HG02870 (cell line): ENCODE results near the gene S100A6.
"Not testable (repeated sequence)": the region's sequence is repeated elsewhere in the genome, so short reads cannot be mapped to it uniquely, and the experiment has no call there.

Experiments
- ATAC-seq: cut with Tn5 transposase; IDR thresholded peaks from one replicate; pipeline ENCODE4 v1.9.1; 2021; ENCODE audit warnings: mild to moderate bottlenecking, moderate library complexity; ENCODE audit not compliant: unreplicated experiment

Gene S100A6

GRCh38 chr1:153535242-153536011 lies at the start of gene S100A6:
Gene S100A6 (minus strand): TSS chr1:153535991. CDS start chr1:153535339, 652 bp downstream.
- ATAC-seq, result peak; percentile 20

DNA sequence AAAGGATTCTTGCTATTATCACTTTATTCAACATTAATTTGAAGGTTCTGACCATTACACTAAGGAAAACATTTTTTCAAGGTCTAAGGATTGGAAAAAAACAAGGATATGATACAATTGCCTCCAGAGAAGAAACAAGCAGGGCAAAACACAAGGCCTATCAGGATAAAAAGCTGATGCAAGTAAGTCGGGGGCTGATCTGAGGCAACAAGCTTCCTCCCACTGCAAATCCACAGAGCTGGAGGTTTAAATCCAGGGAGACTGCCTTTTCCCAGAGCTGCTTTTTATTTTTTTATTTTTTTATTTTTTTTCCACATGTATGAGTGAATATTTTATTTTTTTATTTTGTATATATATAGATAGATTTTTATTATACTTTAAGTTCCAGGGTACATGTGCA lies 49.2 kb upstream of the S100A6 start:
- no peak for ATAC-seq

GRCh38 chr1:153583976-153584375 lies 48.2 kb upstream of the S100A6 start:
- ATAC-seq, result no peak

GRCh38 chr1:153583514-153583913 lies 47.7 kb upstream of the S100A6 start:
- not testable (repeated sequence) for ATAC-seq

- ATAC-seq, result not testable (repeated sequence)
Observed at GRCh38 chr1:153582836-153583235, 47.0 kb upstream of the S100A6 start.

- ATAC-seq, result no peak
Observed at GRCh38 chr1:153578936-153579335, 43.1 kb upstream of the S100A6 start.

DNA sequence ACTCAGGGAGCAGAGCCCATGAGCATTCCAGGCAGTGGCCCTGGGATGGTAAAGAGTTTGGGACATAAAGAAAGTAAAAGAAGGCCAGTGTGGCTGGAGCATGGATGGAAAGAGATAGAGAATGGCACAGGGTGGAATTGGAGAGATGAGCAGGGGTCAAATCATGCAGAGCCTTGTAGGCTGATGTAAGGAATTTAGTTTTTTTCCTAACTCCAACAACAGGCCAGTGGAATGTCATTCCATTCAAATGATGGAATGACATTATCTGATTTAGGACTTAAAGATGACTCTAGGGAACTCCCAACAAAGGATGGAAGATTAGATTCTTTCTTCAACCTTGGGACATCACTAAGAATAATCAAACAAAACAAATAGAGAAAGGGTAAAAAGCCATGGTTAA lies 42.7 kb upstream of the S100A6 start:
- no peak for ATAC-seq

DNA sequence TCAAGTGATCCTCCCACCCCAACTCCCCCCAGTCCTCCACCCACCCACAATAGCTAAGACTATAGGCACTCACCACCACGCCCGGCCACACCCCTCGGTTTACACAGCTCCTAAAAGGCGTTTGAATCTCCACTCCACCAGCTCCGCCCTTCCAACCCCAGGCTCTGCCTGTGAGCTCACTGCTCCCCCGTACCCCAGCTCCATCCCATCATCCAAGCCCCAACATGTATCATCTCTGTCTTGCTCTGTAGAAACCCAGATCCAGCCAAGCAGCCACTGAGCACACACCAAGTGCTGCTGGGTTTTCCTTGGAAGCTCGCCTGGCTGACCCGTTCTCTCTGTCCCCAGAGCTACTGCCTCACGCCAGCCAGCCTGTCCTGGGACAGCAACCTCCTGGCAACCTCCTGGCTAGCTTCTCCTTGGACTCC lies 41.8 kb upstream of the S100A6 start:
- no peak for ATAC-seq

DNA sequence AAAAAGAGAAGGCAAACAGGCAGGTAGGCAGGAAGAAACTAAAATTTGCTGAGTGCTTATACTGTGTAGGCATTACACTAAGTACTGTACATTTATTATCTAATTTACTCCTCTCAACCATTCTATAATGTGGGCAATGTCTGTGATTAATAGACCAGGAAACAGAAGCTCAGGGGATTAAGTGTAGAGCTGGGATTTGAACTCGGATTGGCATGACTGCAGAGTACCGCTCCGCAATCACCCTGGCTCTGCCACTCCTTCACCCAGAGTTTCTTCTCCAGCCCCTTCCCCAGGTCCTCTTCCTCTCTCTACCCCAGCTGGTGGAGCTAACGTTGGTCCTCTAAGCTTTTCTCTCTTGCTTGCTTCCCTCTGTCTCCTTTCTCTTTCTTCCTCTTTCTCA lies 41.3 kb upstream of the S100A6 start:
- ATAC-seq, result no peak

DNA sequence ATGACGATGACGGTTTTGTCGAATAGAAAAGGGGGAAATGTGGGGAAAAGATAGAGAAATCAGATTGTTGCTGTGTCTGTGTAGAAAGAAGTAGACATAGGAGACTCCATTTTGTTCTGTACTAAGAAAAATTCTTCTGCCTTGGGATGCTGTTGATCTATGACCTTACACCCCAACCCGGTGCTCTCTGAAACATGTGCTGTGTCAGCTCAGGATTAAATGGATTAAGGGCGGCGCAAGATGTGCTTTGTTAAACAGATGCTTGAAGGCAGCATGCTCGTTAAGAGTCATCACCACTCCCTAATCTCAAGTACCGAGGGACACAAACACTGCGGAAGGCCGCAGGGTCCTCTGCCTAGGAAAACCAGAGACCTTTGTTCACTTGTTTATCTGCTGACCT lies 39.7 kb upstream of the S100A6 start:
- ATAC-seq, result not testable (repeated sequence)

- not testable (repeated sequence) for ATAC-seq
Observed at GRCh38 chr1:153575081-153575491, 39.3 kb upstream of the S100A6 start.

DNA sequence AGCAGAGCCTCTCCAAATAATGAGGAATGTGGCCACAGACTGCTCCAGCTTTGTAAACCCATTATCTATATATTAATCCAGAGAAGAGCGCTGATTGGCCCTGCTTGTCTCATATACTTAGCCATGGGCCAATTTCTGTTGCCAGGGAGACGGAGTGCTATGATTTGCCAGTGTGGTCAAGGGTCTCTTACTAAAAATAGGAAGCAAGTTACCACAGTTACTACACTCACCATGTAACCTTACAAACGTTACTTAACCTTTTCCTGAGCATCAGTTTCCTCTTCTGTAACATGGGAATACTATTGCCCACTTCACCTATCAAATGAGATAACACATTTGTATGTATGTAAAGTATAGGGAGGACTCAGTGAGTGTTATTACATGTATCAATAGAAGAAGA lies 37.6 kb upstream of the S100A6 start:
- no peak for ATAC-seq

DNA sequence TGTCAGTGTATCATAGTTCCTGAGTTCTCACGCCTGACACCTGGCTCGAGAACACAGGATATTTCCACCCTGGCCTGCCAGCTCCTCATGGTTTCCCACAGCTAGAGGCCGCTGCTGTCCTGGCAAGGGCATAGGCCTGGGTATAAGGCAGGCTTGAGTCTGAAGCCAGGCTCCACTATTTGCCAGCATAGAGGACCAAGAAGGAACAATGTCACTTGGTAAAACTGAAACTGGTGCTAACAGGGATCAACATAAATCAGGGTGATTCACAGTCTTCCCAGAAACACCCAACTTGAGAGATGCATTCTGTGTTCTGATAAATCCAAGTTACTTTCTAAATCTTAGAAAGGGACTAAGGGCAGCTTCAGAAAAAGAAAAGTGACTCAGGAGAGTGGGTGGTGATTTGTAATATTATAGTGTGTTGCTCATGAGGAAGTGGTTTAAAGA lies 36.8 kb upstream of the S100A6 start:
- ATAC-seq, result no peak

- ATAC-seq, result no peak
Observed at GRCh38 chr1:153571706-153572105, 35.9 kb upstream of the S100A6 start.

DNA sequence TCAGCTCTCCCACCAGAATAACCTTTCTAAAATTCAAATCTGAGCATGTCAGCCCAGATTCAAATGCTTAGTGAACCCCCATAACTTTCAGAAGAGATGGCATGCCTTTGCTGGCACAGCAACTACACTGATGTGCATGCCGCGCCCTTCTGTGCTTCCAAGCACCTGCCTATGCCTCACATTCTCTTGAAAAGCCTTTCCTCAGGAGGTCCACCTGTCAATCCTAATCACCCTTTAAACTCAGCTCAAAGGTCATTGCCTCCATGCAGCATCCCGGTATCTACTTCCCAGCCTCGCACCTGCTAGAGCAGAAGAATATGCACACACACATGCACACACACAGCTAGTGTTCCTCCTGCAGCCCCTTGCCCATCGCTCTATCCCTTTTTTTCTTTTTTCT lies 35.1 kb upstream of the S100A6 start:
- ATAC-seq, result no peak

DNA sequence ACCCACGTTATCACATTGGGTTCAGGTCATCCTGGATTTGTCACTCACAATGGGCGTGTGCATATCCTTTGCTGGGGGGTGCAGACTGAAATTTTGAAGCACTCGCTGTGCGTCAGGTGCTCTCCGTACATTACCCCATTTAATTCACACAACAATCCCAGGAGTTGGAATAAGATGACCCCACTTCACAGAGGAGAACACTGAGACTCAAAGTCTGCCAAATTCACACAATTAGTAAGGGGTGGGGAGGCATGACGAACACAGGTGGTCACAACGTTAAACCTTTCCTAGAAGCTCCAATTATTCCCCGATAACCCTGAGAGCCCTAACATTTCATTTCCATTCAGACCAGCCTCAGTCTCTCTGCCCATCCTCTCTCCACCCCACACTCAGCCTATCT lies 33.7 kb upstream of the S100A6 start:
- no peak for ATAC-seq

DNA sequence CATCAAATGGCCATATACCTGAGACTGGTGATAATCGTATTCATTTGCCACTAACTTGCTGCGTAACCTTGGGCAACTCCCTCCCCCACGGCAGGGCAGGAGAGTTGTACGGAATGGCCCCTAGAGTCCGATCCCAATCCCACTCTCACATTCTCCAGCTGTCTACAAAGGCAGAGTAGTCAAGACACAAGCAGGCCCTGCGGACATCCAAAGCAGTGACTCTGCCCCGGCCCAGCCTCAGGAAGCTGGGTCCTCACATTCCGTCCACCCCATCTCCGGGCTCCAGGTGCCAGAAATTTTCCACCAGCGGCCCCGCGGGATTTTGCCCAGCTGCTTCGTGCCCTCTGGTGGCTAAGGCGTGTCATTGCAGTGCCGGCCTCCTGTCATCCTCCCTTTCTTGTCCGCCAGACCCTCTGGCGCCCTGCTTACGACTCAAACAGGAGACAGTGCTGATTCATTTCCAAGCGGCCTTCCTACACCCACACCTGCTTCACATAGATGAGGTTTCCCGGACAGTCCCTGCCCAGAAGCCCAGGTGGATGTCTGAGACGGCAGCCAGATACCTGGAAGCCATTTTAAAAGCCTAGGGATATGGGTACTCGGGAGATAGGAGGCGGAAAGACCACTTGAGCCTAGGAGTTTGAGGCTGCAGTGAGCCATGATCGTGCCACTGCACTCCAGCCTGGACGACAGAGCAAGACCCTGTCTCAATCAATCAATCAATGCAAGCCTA lies 32.7 kb upstream of the S100A6 start:
- no peak for ATAC-seq

DNA sequence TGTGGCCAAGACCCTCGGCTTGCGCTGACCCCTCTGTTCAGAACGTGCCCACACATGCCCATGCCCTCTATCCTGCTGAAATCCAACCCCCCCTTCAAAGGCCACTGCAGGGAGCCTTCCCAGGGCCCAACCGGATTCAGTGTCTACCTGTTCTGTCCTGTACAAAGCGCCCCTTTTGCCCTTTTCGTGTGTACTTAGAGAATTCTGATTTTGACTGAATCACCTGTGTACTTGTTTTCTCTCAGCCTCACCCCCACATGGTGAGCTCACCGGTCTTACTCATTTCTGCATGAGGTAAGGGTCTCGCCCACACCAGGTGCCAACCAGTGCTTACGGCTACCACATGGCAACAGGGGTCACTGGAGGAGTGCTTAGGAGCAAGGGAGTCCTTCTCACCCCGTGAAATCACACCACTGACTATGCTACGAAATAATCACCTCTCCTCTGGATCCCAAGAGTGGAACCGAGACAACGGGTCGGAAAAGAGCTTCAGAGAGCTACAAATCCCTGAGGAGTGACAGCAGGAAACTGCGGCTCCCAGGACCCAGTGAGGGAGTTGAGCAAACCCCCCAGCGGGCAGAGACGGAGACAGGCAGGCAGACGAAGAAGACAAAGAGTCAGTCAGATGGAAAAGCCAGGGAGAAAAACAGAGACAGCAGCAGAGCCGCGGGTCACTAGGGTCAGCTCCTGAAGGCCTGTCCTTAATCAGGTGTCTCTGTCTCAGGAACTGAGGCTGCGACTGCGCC lies 32.0 kb upstream of the S100A6 start:
- no peak for ATAC-seq

DNA sequence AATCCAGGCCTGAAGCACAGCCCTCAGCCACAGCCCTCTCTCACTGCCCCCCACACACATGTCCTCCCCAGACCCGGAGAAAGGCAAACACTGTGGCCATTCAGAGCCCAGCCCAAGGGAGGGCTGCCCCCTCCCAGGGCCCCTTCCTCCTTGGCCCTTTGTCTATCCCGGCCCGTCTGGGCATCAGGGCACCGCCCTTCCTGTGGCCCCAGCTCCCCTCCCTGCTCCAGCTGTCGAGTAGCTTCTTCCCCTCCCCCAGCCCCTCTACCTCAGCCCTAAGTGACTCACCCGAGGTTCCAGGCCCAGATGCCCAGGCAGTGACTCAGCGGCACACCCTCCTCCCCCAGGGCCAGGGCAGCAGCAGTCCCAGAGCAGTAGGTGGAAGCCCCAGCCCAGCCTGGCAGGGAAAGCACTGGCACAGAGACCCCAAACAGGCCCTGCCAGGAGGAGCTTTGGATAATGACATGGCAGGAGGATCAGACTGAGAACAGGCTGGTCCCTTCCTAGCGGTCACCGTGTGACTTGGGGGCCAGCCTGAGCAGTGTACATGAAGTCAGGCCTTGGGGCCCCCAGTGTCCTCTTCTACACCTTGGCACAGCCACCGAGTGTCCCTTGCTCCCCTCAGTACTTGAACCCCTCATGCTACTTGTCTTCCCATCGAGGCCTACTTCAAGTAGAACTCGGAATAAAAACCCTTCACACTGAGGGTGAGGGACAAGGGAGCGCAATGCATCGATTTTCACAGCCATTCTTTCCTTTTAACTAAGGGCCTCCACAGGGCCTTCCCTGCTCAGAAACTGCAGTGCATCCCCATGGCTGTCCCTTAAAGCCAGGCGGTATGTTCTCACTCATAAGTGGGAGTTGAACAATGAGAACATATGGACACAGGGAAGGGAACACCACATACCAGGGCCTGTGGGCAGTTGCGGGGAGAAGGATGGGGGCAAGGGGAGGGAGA lies 30.9 kb upstream of the S100A6 start:
- no peak for ATAC-seq
